ENCODE data around the gene TMEM108. TPM values are rescaled to one million over a fixed set of nuclear protein-coding genes. Genes with fewer than 3 reads are reported as not detected.

The TMEM108 gene
- total RNA-seq, 2 donors from 2014 or later = 1.6 TPM; not detected in 1

DNA sequence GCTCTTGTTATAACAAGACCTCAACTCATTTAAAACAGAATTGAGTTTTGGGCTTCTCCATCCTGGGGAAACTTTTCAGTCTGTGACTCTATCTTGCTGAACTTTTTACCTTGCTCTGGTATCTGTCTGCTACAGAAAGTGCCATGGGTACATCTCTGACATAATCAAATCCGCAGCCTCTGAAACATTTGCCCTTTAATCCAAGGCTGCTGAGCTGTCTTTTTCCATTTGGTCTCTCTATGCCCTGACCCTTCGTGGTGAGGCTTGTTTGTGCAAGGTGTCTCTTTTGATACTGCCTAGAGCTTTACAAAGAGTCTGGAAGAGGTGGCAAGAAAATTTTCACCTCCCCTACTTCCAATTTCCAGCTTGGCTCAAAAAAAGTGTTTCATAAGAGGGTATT lies 11.3 kb downstream of the TMEM108 start:
- TF ChIP-seq, protein P1, sequence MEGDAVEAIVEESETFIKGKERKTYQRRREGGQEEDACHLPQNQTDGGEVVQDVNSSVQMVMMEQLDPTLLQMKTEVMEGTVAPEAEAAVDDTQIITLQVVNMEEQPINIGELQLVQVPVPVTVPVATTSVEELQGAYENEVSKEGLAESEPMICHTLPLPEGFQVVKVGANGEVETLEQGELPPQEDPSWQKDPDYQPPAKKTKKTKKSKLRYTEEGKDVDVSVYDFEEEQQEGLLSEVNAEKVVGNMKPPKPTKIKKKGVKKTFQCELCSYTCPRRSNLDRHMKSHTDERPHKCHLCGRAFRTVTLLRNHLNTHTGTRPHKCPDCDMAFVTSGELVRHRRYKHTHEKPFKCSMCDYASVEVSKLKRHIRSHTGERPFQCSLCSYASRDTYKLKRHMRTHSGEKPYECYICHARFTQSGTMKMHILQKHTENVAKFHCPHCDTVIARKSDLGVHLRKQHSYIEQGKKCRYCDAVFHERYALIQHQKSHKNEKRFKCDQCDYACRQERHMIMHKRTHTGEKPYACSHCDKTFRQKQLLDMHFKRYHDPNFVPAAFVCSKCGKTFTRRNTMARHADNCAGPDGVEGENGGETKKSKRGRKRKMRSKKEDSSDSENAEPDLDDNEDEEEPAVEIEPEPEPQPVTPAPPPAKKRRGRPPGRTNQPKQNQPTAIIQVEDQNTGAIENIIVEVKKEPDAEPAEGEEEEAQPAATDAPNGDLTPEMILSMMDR (IDR thresholded peaks at IDR 0.05) = no peak
- no peak for TF ChIP-seq POLR2A (IDR thresholded peaks at IDR 0.05)

DNA sequence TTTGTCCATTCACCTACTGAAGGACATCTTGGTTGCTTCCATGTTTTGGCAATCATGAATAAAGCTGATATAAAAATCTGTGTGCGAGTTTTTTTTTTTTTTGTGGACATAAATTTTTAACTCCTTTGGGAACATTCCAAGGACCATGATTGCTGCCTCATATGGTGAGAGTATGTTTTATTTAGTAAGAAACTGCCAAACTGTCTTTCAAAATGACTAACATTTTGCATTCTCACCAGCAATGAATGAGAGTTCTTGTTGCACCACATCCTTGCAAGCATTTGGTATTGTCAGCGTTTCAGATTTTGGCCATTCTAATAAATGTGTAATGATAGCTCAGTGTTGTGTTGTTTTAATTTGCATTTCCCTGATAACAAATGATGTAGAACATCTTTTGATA lies 12.7 kb downstream of the TMEM108 start:
- WGBS, 2 donors = 62 to 79% methylated on average over 2 of the region's 2 CpGs
- Histone ChIP-seq H3K4me1 (no peaks in the 10 kb centered on the region), H3K36me3 (replicated peaks in 1 of 2; ENCODE audit: insufficient read depth in 1 of 2, low read depth in 2 of 2) (no peaks in the 10 kb centered on the region), H3K9me3 (no peaks in the 10 kb centered on the region), H3K27me3 (no peaks in the 10 kb centered on the region), H3K4me3 (no peak overlapping the region), H3K27ac (no peak overlapping the region)
- intact Hi-C loops (cut with DNase I) = no loop called here
- no peak for ATAC-seq
- no peak for DNase-seq
- no peak for TF ChIP-seq POLR2A (IDR thresholded peaks at IDR 0.05)
- TF ChIP-seq, protein P1 (IDR thresholded peaks at IDR 0.05) = no peak

More for the DNA sequence above, 11.3 kb downstream of the TMEM108 start:
- DNase-seq = no peak
- Histone ChIP-seq H3K36me3 (replicated peaks in 1 of 2; ENCODE audit: insufficient read depth in 1 of 2, low read depth in 2 of 2) (no peaks in the 10 kb centered on the region), H3K9me3 (no peaks in the 10 kb centered on the region), H3K27ac (no peak overlapping the region), H3K4me1 (no peaks in the 10 kb centered on the region), H3K27me3 (no peaks in the 10 kb centered on the region), H3K4me3 (no peak overlapping the region)
- intact Hi-C loops (cut with DNase I) = no loop called here
- no peak for ATAC-seq
- WGBS, 2 donors = 63 to 65% methylated on average over 2 of the region's 2 CpGs

DNA sequence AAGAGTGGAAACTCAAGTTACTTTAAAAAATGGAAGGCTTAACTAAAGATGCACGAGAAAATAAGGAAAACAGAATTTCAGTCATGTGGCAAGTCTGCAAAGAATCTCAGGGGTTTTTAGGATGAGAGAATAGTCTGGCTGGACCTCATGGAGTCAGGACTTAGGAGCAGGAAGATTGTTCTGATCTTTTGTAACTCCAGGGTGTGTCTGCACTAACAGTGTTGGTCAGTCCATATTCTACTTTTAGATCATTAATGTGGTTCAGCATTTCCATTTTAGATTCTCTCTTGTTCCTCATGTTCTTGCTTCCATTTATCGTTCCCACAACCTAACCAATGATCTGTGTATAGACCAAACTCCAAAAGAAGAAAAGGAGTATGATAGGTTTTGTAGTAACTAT lies 15.3 kb downstream of the TMEM108 start:
- Histone ChIP-seq H3K36me3 (replicated peaks in 1 of 2; ENCODE audit: insufficient read depth in 1 of 2, low read depth in 2 of 2) (no peaks in the 10 kb centered on the region), H3K27me3 (no peaks in the 10 kb centered on the region), H3K9me3 (no peaks in the 10 kb centered on the region), H3K4me3 (no peak overlapping the region), H3K27ac (no peak overlapping the region), H3K4me1 (no peaks in the 10 kb centered on the region)
- no peak for TF ChIP-seq POLR2A (IDR thresholded peaks at IDR 0.05)
- TF ChIP-seq, protein P1 (IDR thresholded peaks at IDR 0.05) = no peak
- no peak for ATAC-seq
- intact Hi-C loops (cut with DNase I) = no loop called here
- 71 to 80% methylated on average over 2 of the region's 2 CpGs for WGBS, 2 donors
- no peak for DNase-seq

DNA sequence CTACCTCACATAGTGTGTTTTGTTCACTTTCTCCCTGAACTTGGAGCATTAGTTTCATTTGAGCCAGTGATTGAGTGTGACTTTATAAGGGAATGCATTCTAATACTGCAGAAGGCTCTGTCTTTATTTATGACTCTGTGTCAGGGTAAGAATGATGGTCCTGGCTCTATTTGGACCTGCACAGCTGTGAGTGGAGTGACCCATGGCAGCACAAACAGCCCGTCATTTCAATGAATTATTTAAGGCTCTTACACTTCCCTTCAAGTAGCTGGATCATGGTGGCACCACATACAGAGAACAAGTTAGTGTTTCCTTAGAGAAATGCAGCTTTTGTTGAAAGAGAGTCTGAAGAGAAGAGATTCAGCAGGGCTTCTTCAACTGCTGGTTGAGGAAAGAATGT lies 16.4 kb downstream of the TMEM108 start:
- H3K27ac ChIP-seq = no peak overlapping the region

DNA sequence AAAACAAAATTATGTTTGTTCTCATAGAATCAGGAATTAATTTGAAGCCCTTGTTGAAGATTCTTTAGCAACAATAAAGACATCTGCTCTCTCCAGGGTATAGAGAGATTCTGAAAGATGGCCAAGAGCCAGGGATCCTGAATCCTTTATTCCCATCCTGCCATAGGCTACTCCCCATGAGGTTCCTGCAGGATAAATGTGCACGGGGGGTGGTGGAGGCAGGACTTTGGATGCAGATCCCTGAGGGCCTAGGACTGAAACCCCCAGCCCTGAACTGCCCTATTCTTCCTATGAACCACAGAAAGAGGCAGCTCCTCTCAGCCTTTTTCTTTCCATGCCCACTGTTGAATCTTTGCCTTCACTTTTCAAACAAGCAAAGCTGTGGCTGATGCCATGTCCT lies 17.1 kb downstream of the TMEM108 start:
- intact Hi-C loops (cut with DNase I) = no loop called here

More for the DNA sequence above, 16.4 kb downstream of the TMEM108 start:
- intact Hi-C loops (cut with DNase I) = no loop called here
- ATAC-seq = no peak
- no peak for DNase-seq
- TF ChIP-seq, protein P1 (IDR thresholded peaks at IDR 0.05) = no peak
- TF ChIP-seq POLR2A (IDR thresholded peaks at IDR 0.05) = no peak
- Histone ChIP-seq H3K4me3 (no peak overlapping the region), H3K27me3 (no peaks in the 10 kb centered on the region), H3K36me3 (replicated peaks in 1 of 2; ENCODE audit: insufficient read depth in 1 of 2, low read depth in 2 of 2) (no peaks in the 10 kb centered on the region), H3K4me1 (no peaks in the 10 kb centered on the region), H3K9me3 (no peaks in the 10 kb centered on the region)
- WGBS, 2 donors = 85 to 100% methylated on average over 1 of the region's 1 CpG

More for the DNA sequence above, 17.1 kb downstream of the TMEM108 start:
- ATAC-seq (no peak), DNase-seq (no peak)
- Histone ChIP-seq H3K27ac (no peak overlapping the region), H3K36me3 (replicated peaks in 1 of 2; ENCODE audit: insufficient read depth in 1 of 2, low read depth in 2 of 2) (no peaks in the 10 kb centered on the region), H3K27me3 (no peaks in the 10 kb centered on the region), H3K4me1 (peaks cover 3% of the 10 kb centered on the region), H3K9me3 (no peaks in the 10 kb centered on the region), H3K4me3 (no peak overlapping the region)
- 38 to 60% methylated on average over 1 of the region's 1 CpG for WGBS, 2 donors
- TF ChIP-seq, protein P1 (IDR thresholded peaks at IDR 0.05) = no peak
- no peak for TF ChIP-seq POLR2A (IDR thresholded peaks at IDR 0.05)

Measured in body of pancreas (tissue), 4 donors.